K562 (cell line): ENCODE data around the gene B4GALT4. TPM values are rescaled to one million over a fixed set of nuclear protein-coding genes. Genes with fewer than 3 reads are reported as not detected.

Experiments
- polyA plus RNA-seq, 8 experiments: library from polyadenylated mRNA; depleted of rRNA in 4 of 8; stranded (reverse) in 5 of 8; unstranded in 3 of 8; fragments of >200 nt; fragmentation: Nextera tagmentation in 2 of 8; fragmentation: Illumina TruSeq in 1 of 8; extraction: Ambion mirVana in 2 of 8; extraction: Trizol in 1 of 8; gene quantifications; 2 replicates each; pipeline versions ENCODE4 v1.2.1 to v1.2.3, GENCODE V29; 2011 to 2014; ENCODE audit warnings: inconsistent platforms in 1 of 8, missing spikeins in 1 of 8
- total RNA-seq, 7 experiments: library from RNA; depleted of rRNA in 6 of 7; stranded (reverse); fragments of >200 nt in 6 of 7; fragmentation: Illumina TruSeq in 2 of 7; extraction: Trizol in 2 of 7; gene quantifications; 2 replicates each; pipeline versions ENCODE4 v1.2.1 to v1.2.3, GENCODE V29; 2011 to 2021; ENCODE audit warnings: low replicate concordance in 1 of 7

Gene B4GALT4
- total and polyA plus RNA-seq, 9 of the 15 experiments (the other 6 are each of a cell fraction or from before 2014, with no cell fraction given): 8.2 to 17.8 (median 12.2) TPM

Other genes starting within 250 kb of the B4GALT4 start
- gene IGSF11, start 206.0 kb downstream of the B4GALT4 start, total RNA-seq (2014; rRNA removed): 1.2 and 2.1 TPM in 2 replicates
- 1.6 and 1.7 TPM in 2 replicates for gene IGSF11, start 206.0 kb downstream of the B4GALT4 start, total RNA-seq (2014; rRNA removed; fragmentation: Illumina TruSeq; extraction: Trizol)
- gene IGSF11, start 206.0 kb downstream of the B4GALT4 start, total RNA-seq (2015; rRNA removed; fragmentation: Illumina TruSeq; extraction: Trizol): 1.1 and 1.8 TPM in 2 replicates
- gene IGSF11, start 206.0 kb downstream of the B4GALT4 start, total RNA-seq (2021): 1.2 and 1.5 TPM in 2 replicates
- gene IGSF11, start 206.0 kb downstream of the B4GALT4 start, polyA plus RNA-seq (2011; rRNA removed): 0.18 and 2.2 TPM in 2 replicates
- gene IGSF11, start 206.0 kb downstream of the B4GALT4 start, polyA plus RNA-seq (2014; fragmentation: Illumina TruSeq; extraction: Trizol): 1.9 and 2.8 TPM in 2 replicates
- 1 to 10 TPM; 1.3 to 1.4 TPM for gene IGSF11, start 206.0 kb downstream of the B4GALT4 start, polyA plus RNA-seq (2014; fragmentation: Nextera tagmentation; extraction: Ambion mirVana)
- 1.8 and 2.5 TPM in 2 replicates for gene IGSF11, start 206.0 kb downstream of the B4GALT4 start, polyA plus RNA-seq (2014; rRNA removed)
- gene TEX55, start 94.7 kb downstream of the B4GALT4 start, total RNA-seq (2014; rRNA removed): not detected in 2 replicates
- not detected in 2 replicates for gene TEX55, start 94.7 kb downstream of the B4GALT4 start, total RNA-seq (2014; rRNA removed; fragmentation: Illumina TruSeq; extraction: Trizol)
- gene TEX55, start 94.7 kb downstream of the B4GALT4 start, total RNA-seq (2015; rRNA removed; fragmentation: Illumina TruSeq; extraction: Trizol): not detected in 2 replicates
- not detected in 2 replicates for gene TEX55, start 94.7 kb downstream of the B4GALT4 start, total RNA-seq (2021)
- not detected in 2 replicates for gene TEX55, start 94.7 kb downstream of the B4GALT4 start, polyA plus RNA-seq (2011; rRNA removed)
- not detected in 2 replicates for gene TEX55, start 94.7 kb downstream of the B4GALT4 start, polyA plus RNA-seq (2014; fragmentation: Illumina TruSeq; extraction: Trizol)
- not detected for gene TEX55, start 94.7 kb downstream of the B4GALT4 start, polyA plus RNA-seq (2014; fragmentation: Nextera tagmentation; extraction: Ambion mirVana)
- not detected in 2 replicates for gene TEX55, start 94.7 kb downstream of the B4GALT4 start, polyA plus RNA-seq (2014; rRNA removed)
- 0.20 and 0.41 TPM in 2 replicates for gene UPK1B, start 67.3 kb downstream of the B4GALT4 start, total RNA-seq (2014; rRNA removed)
- gene UPK1B, start 67.3 kb downstream of the B4GALT4 start, total RNA-seq (2014; rRNA removed; fragmentation: Illumina TruSeq; extraction: Trizol): 0.22 and 0.32 TPM in 2 replicates
- 0.23 and 0.58 TPM in 2 replicates for gene UPK1B, start 67.3 kb downstream of the B4GALT4 start, total RNA-seq (2015; rRNA removed; fragmentation: Illumina TruSeq; extraction: Trizol)
- 0.20 and 0.35 TPM in 2 replicates for gene UPK1B, start 67.3 kb downstream of the B4GALT4 start, total RNA-seq (2021)
- 0.05 and 1.2 TPM in 2 replicates for gene UPK1B, start 67.3 kb downstream of the B4GALT4 start, polyA plus RNA-seq (2011; rRNA removed)
- 0.27 and 0.53 TPM in 2 replicates for gene UPK1B, start 67.3 kb downstream of the B4GALT4 start, polyA plus RNA-seq (2014; fragmentation: Illumina TruSeq; extraction: Trizol)
- under 1 TPM; 0.51 to 0.96 TPM for gene UPK1B, start 67.3 kb downstream of the B4GALT4 start, polyA plus RNA-seq (2014; fragmentation: Nextera tagmentation; extraction: Ambion mirVana)
- 0.05 and 0.64 TPM in 2 replicates for gene UPK1B, start 67.3 kb downstream of the B4GALT4 start, polyA plus RNA-seq (2014; rRNA removed)
- not detected in 2 replicates for gene ARHGAP31, start 53.5 kb upstream of the B4GALT4 start, total RNA-seq (2014; rRNA removed)
- 0.11 TPM in 1 of 2 replicates, not detected in the other for gene ARHGAP31, start 53.5 kb upstream of the B4GALT4 start, total RNA-seq (2014; rRNA removed; fragmentation: Illumina TruSeq; extraction: Trizol)
- not detected in 2 replicates for gene ARHGAP31, start 53.5 kb upstream of the B4GALT4 start, total RNA-seq (2015; rRNA removed; fragmentation: Illumina TruSeq; extraction: Trizol)
- 0.13 and 0.38 TPM in 2 replicates for gene ARHGAP31, start 53.5 kb upstream of the B4GALT4 start, total RNA-seq (2021)
- not detected in 2 replicates for gene ARHGAP31, start 53.5 kb upstream of the B4GALT4 start, polyA plus RNA-seq (2011; rRNA removed)
- gene ARHGAP31, start 53.5 kb upstream of the B4GALT4 start, polyA plus RNA-seq (2014; fragmentation: Illumina TruSeq; extraction: Trizol): 0.01 TPM in 1 of 2 replicates, not detected in the other
- under 1 TPM; under 0.01 to 0.01 TPM for gene ARHGAP31, start 53.5 kb upstream of the B4GALT4 start, polyA plus RNA-seq (2014; fragmentation: Nextera tagmentation; extraction: Ambion mirVana)
- gene ARHGAP31, start 53.5 kb upstream of the B4GALT4 start, polyA plus RNA-seq (2014; rRNA removed): not detected in 2 replicates
- 13.4 and 19.6 TPM in 2 replicates for gene TMEM39A, start 222.7 kb upstream of the B4GALT4 start, total RNA-seq (2014; rRNA removed)
- 16.6 and 18.3 TPM in 2 replicates for gene TMEM39A, start 222.7 kb upstream of the B4GALT4 start, total RNA-seq (2014; rRNA removed; fragmentation: Illumina TruSeq; extraction: Trizol)
- gene TMEM39A, start 222.7 kb upstream of the B4GALT4 start, total RNA-seq (2015; rRNA removed; fragmentation: Illumina TruSeq; extraction: Trizol): 13.6 and 15.4 TPM in 2 replicates
- gene TMEM39A, start 222.7 kb upstream of the B4GALT4 start, total RNA-seq (2021): 25.7 and 27.1 TPM in 2 replicates
- 41.5 and 64.0 TPM in 2 replicates for gene TMEM39A, start 222.7 kb upstream of the B4GALT4 start, polyA plus RNA-seq (2011; rRNA removed)
- gene TMEM39A, start 222.7 kb upstream of the B4GALT4 start, polyA plus RNA-seq (2014; fragmentation: Illumina TruSeq; extraction: Trizol): 12.0 and 13.6 TPM in 2 replicates
- 10 to 100 TPM; 15.0 to 15.3 TPM for gene TMEM39A, start 222.7 kb upstream of the B4GALT4 start, polyA plus RNA-seq (2014; fragmentation: Nextera tagmentation; extraction: Ambion mirVana)
- 17.1 and 24.9 TPM in 2 replicates for gene TMEM39A, start 222.7 kb upstream of the B4GALT4 start, polyA plus RNA-seq (2014; rRNA removed)
- gene POGLUT1, start 228.1 kb upstream of the B4GALT4 start, total RNA-seq (2014; rRNA removed): 5.2 and 10.6 TPM in 2 replicates
- 12.2 and 13.9 TPM in 2 replicates for gene POGLUT1, start 228.1 kb upstream of the B4GALT4 start, total RNA-seq (2014; rRNA removed; fragmentation: Illumina TruSeq; extraction: Trizol)
- 11.0 and 11.5 TPM in 2 replicates for gene POGLUT1, start 228.1 kb upstream of the B4GALT4 start, total RNA-seq (2015; rRNA removed; fragmentation: Illumina TruSeq; extraction: Trizol)
- 11.6 and 11.7 TPM in 2 replicates for gene POGLUT1, start 228.1 kb upstream of the B4GALT4 start, total RNA-seq (2021)
- gene POGLUT1, start 228.1 kb upstream of the B4GALT4 start, polyA plus RNA-seq (2011; rRNA removed): 11.7 and 14.4 TPM in 2 replicates
- 8.7 and 10.7 TPM in 2 replicates for gene POGLUT1, start 228.1 kb upstream of the B4GALT4 start, polyA plus RNA-seq (2014; fragmentation: Illumina TruSeq; extraction: Trizol)
- gene POGLUT1, start 228.1 kb upstream of the B4GALT4 start, polyA plus RNA-seq (2014; fragmentation: Nextera tagmentation; extraction: Ambion mirVana): 10 to 100 TPM; 14.2 to 17.5 TPM
- 8.7 and 12.1 TPM in 2 replicates for gene POGLUT1, start 228.1 kb upstream of the B4GALT4 start, polyA plus RNA-seq (2014; rRNA removed)